HK-2 (cell line): Measurements from ENCODE around the gene CACNA1D.
A peak's percentile ranks its signal among the peaks of the same experiment; 100 is the strongest.
"Not testable (repeated sequence)": the region's sequence is repeated elsewhere in the genome, so short reads cannot be mapped to it uniquely, and the experiment has no call there.

Experiments used
- DNase-seq: peaks from one replicate; pipeline ENCODE4 v3.0.0-alpha.2; 2018; ENCODE audit not compliant: unreplicated experiment

Gene CACNA1D

GRCh38 chr3:53493963-53494791, at the start of gene CACNA1D:
TSS of gene CACNA1D (plus strand) at chr3:53494611. CDS start at chr3:53495167, 556 bp downstream.
- DNase-seq: no peak

- DNase-seq: no peak
Measured at GRCh38 chr3:53457068-53457467, 37.3 kb upstream of the CACNA1D start.

GRCh38 chr3:53460326-53460725, 34.1 kb upstream of the CACNA1D start:
- no peak for DNase-seq

- peak; percentile 10 for DNase-seq
Measured at GRCh38 chr3:53464424-53464823, 30.0 kb upstream of the CACNA1D start.

GRCh38 chr3:53469758-53470157, 24.7 kb upstream of the CACNA1D start:
- not testable (repeated sequence) for DNase-seq

GRCh38 chr3:53473422-53473821, 21.0 kb upstream of the CACNA1D start:
- DNase-seq: no peak

- DNase-seq: not testable (repeated sequence)
Measured at GRCh38 chr3:53476372-53476771, 18.0 kb upstream of the CACNA1D start.

GRCh38 chr3:53477689-53478088, 16.7 kb upstream of the CACNA1D start:
- DNase-seq: not testable (repeated sequence)

GRCh38 chr3:53478166-53478830, 16.1 kb upstream of the CACNA1D start:
- no peak for DNase-seq

- DNase-seq: no peak
Measured at GRCh38 chr3:53478921-53479664, 15.3 kb upstream of the CACNA1D start.

- DNase-seq: no peak
Measured at GRCh38 chr3:53482227-53482626, 12.2 kb upstream of the CACNA1D start.

GRCh38 chr3:53483821-53484220, 10.6 kb upstream of the CACNA1D start:
- DNase-seq: no peak

GRCh38 chr3:53484984-53485383, 9.4 kb upstream of the CACNA1D start:
- no peak for DNase-seq

- no peak for DNase-seq
Measured at GRCh38 chr3:53485675-53486403, 8.6 kb upstream of the CACNA1D start.

GRCh38 chr3:53486961-53487654, 7.3 kb upstream of the CACNA1D start:
- no peak for DNase-seq

- DNase-seq: no peak
Measured at GRCh38 chr3:53489386-53489785, 5.0 kb upstream of the CACNA1D start.

GRCh38 chr3:53489787-53490458, 4.5 kb upstream of the CACNA1D start:
- no peak for DNase-seq

- no peak for DNase-seq
Measured at GRCh38 chr3:53490459-53490968, 3.9 kb upstream of the CACNA1D start.

- no peak for DNase-seq
Measured at GRCh38 chr3:53491276-53491675, 3.1 kb upstream of the CACNA1D start.

- DNase-seq: no peak
Measured at GRCh38 chr3:53493595-53493962, 832 bp upstream of the CACNA1D start.
